Kidney epithelial cell (primary cell): ENCODE data around the gene EPHA8. TPM values are rescaled to one million over a fixed set of nuclear protein-coding genes. Genes with fewer than 3 reads are reported as not detected.

Experiments used
- DNase-seq: peaks from one replicate; pipeline ENCODE4 v3.0.0-alpha.2; 2010; ENCODE audit warnings: low read depth
- H3K27me3 ChIP-seq: 2 replicates; pipeline ENCODE4 v1.6.0; 2011; ENCODE audit warnings: low read length; ENCODE audit not compliant: control insufficient read depth, insufficient read depth
- H3K36me3 ChIP-seq: 2 replicates; pipeline ENCODE4 v1.5.1; 2011; ENCODE audit warnings: low read length; ENCODE audit not compliant: control insufficient read depth, insufficient read depth
- H3K4me3 ChIP-seq: 2 replicates; pipeline ENCODE4 v1.5.1; 2011; ENCODE audit warnings: low read depth, mild to moderate bottlenecking, control low read depth, low read length
- CTCF ChIP-seq: IDR thresholded peaks from 2 replicates; pipeline ENCODE4 v1.5.1; 2011; ENCODE audit warnings: mild to moderate bottlenecking, moderate library complexity, low read length, control low read depth, inconsistent platforms; ENCODE audit not compliant: insufficient read depth, poor library complexity, severe bottlenecking
- total RNA-seq: library from RNA; depleted of rRNA; stranded (reverse); fragments of >200 nt; gene quantifications from 2 replicates; pipeline ENCODE4 v1.2.3, GENCODE V29; 2015

Gene EPHA8
- total RNA-seq, 1 donor from 2014 or later, result not detected

- Histone ChIP-seq H3K36me3 (no peaks in the 10 kb centered on the region), H3K27me3 (peaks cover 34% of the 10 kb centered on the region), H3K4me3 (no peak overlapping the region)
- DNase-seq, result no peak
- no peak for TF ChIP-seq CTCF
These were observed 86.9 kb downstream of the EPHA8 start for GRCh38 chr1:22650089-22650693.

- no peak for TF ChIP-seq CTCF
- DNase-seq, result no peak
- Histone ChIP-seq H3K4me3 (no peak overlapping the region), H3K36me3 (no peaks in the 10 kb centered on the region), H3K27me3 (peaks cover 51% of the 10 kb centered on the region)
These were observed 88.9 kb downstream of the EPHA8 start for GRCh38 chr1:22651941-22652856.

GRCh38 chr1:22652881-22653316 lies 89.6 kb downstream of the EPHA8 start, which contains the start of gene C1QB:
C1QB (plus strand) TSS chr1:22653236; CDS start chr1:22659463, 6,227 bp downstream.
- Histone ChIP-seq H3K4me3 (no peak within 1 kb of the TSS), H3K27me3 (peaks cover 47% of the 10 kb centered on the region), H3K36me3 (no peaks in the 10 kb centered on the region)
- no peak for DNase-seq
- no peak for TF ChIP-seq CTCF

Other genes with a start within 250 kb of the EPHA8 start
- 16.3 and 19.0 TPM in 2 replicates for gene ZBTB40, start 111.6 kb upstream of the EPHA8 start, total RNA-seq
- gene C1QA, start 73.1 kb downstream of the EPHA8 start, total RNA-seq, result 0.82 and 2.2 TPM in 2 replicates
- gene C1QC, start 80.1 kb downstream of the EPHA8 start, total RNA-seq, result 0.58 and 2.0 TPM in 2 replicates
- 2.8 and 4.6 TPM in 2 replicates for gene C1QB, start 89.7 kb downstream of the EPHA8 start, total RNA-seq
- 111 and 143 TPM in 2 replicates for gene EPHB2, start 147.3 kb downstream of the EPHA8 start, total RNA-seq